ENCODE measurements around the gene HACD2. TPM values are rescaled to one million over a fixed set of nuclear protein-coding genes. Genes with fewer than 3 reads are reported as not detected.

Gene HACD2
- total RNA-seq, 2 donors from 2014 or later, result 18.8 to 22.6 TPM

DNA sequence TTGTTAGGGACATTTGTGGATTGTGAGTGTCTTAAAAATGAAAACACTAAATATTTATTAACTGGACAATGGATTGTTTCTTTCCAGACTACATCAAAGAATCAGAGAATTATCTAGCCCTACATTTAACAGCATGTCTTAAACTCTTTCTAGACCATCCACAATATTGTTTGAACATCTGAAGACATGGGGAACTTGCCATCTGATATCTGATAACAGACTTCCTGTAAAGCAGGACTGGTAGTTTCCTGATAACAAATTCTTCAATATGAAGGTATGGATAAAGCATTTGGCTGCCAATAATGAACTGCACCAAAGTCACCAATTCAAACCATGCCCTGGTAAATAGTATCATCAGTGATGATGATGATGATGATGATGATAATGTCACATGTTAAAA lies 26.2 kb upstream of the HACD2 start:
- TF ChIP-seq, protein P1, sequence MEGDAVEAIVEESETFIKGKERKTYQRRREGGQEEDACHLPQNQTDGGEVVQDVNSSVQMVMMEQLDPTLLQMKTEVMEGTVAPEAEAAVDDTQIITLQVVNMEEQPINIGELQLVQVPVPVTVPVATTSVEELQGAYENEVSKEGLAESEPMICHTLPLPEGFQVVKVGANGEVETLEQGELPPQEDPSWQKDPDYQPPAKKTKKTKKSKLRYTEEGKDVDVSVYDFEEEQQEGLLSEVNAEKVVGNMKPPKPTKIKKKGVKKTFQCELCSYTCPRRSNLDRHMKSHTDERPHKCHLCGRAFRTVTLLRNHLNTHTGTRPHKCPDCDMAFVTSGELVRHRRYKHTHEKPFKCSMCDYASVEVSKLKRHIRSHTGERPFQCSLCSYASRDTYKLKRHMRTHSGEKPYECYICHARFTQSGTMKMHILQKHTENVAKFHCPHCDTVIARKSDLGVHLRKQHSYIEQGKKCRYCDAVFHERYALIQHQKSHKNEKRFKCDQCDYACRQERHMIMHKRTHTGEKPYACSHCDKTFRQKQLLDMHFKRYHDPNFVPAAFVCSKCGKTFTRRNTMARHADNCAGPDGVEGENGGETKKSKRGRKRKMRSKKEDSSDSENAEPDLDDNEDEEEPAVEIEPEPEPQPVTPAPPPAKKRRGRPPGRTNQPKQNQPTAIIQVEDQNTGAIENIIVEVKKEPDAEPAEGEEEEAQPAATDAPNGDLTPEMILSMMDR (IDR thresholded peaks at IDR 0.05), result no peak
- no peak overlapping the region for H3K27ac ChIP-seq

DNA sequence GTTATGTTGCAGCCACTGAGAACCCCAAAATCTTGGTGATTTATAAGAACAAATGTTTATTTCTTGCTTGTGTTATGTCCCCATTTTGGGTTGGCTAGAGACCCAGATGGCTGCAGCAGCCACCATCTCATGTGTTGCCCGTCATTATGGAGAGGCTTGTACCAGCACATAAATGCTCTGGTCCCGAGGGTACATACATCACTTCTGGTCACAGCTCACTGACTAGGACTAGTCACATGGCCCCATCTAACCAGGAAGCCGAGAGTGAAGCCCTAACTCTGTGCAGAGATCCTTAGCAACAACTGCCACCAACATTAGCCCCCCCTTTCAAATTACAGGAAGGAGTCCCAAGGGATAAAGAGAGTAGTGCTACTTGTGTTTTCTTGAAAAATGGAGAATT lies 25.5 kb upstream of the HACD2 start:
- no peaks in the 10 kb centered on the region for H3K9me3 ChIP-seq
- peaks cover 13 to 40% of the 10 kb centered on the region in 2 donors for H3K4me1 ChIP-seq (ENCODE audit: control insufficient read depth in 1 of 2, low read depth in 2 of 2)
- no peak for DNase-seq (ENCODE audit: low spot score)
- TF ChIP-seq, protein P1 (IDR thresholded peaks at IDR 0.05), result no peak
- H3K36me3 ChIP-seq, result peaks cover 21% of the 10 kb centered on the region
- no peaks in the 10 kb centered on the region for H3K27me3 ChIP-seq (replicated peaks; ENCODE audit: insufficient read depth)
- H3K27ac ChIP-seq, result no peak overlapping the region
- no peak for ATAC-seq (ENCODE audit: insufficient number of reproducible peaks, low FRiP score, low read depth)
- H3K4me3 ChIP-seq, result no peak overlapping the region

More for the DNA sequence above, 26.2 kb upstream of the HACD2 start:
- peaks cover 13 to 41% of the 10 kb centered on the region in 2 donors for H3K4me1 ChIP-seq (ENCODE audit: control insufficient read depth in 1 of 2, low read depth in 2 of 2)
- DNase-seq (ENCODE audit: low spot score) (no peak), ATAC-seq (ENCODE audit: insufficient number of reproducible peaks, low FRiP score, low read depth) (no peak)
- H3K27me3 ChIP-seq (replicated peaks; ENCODE audit: insufficient read depth), result no peaks in the 10 kb centered on the region
- H3K36me3 ChIP-seq, result peaks cover 24% of the 10 kb centered on the region
- H3K9me3 ChIP-seq, result no peaks in the 10 kb centered on the region
- no peak overlapping the region for H3K4me3 ChIP-seq

DNA sequence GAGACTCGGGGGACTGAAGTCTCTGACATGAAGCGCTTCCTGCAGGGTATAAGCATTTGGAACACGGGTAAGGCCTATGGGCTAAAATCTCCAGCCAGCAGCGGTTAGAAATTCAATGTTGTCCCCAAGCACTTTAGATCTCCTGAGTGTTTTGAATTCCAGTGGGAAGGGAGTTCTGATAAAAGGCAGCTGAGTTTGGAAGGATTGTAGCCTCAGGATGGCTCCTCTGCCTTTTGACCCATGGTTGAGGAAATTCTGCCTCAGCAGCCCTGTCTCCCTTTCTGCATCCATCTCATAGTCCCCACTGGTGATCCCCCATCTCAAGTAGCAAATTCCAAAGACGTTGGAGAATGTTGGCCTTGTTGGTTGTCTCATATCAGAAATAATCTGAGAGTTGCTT lies 24.2 kb upstream of the HACD2 start:
- Histone ChIP-seq H3K36me3 (peaks cover 13% of the 10 kb centered on the region), H3K27ac (no peak overlapping the region), H3K4me1 (ENCODE audit: control insufficient read depth in 1 of 2, low read depth in 2 of 2) (peaks cover 13 to 31% of the 10 kb centered on the region in 2 donors), H3K27me3 (replicated peaks; ENCODE audit: insufficient read depth) (no peaks in the 10 kb centered on the region), H3K9me3 (no peaks in the 10 kb centered on the region), H3K4me3 (no peak overlapping the region)
- TF ChIP-seq, protein P1 (IDR thresholded peaks at IDR 0.05), result no peak
- ATAC-seq (ENCODE audit: insufficient number of reproducible peaks, low FRiP score, low read depth) (no peak), DNase-seq (ENCODE audit: low spot score) (no peak)

DNA sequence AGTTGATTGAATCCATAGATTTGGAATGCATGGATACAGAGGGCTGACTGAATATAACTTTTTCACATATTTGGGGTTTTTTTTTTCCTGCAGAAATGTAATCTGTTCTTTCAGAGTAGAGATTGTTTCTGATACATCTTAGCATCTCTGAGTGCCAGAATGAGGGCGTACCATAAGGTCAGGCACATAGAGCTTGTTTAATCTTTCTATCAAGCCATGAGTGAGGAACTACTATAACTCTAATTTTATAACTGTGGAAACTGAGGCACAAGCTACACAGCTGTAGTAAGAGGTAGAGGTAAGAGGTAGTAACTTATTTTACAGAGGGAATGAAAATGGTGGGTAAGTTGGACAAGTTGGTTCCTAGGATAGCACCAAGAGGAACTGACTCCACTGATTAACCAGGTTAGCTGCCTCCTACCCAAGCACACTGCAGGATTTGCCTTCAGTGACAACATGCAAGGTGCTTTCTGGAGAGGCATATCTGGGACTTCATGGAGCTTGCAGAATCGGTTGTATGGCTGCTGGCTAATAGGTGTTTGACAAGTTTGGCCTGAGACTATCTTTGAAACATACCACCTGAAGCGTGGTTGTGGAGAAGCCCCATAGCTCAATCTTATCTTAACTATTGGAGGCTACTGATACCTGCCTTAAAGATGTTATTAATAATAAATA lies 23.5 kb upstream of the HACD2 start:
- Histone ChIP-seq H3K27ac (no peak overlapping the region), H3K27me3 (replicated peaks; ENCODE audit: insufficient read depth) (no peaks in the 10 kb centered on the region), H3K36me3 (peaks cover 13% of the 10 kb centered on the region), H3K4me3 (no peak overlapping the region), H3K4me1 (ENCODE audit: control insufficient read depth in 1 of 2, low read depth in 2 of 2) (peaks cover 13 to 26% of the 10 kb centered on the region in 2 donors), H3K9me3 (no peaks in the 10 kb centered on the region)
- TF ChIP-seq, protein P1 (IDR thresholded peaks at IDR 0.05), result no peak
- ATAC-seq (ENCODE audit: insufficient number of reproducible peaks, low FRiP score, low read depth), result no peak
- DNase-seq (ENCODE audit: low spot score), result no peak

DNA sequence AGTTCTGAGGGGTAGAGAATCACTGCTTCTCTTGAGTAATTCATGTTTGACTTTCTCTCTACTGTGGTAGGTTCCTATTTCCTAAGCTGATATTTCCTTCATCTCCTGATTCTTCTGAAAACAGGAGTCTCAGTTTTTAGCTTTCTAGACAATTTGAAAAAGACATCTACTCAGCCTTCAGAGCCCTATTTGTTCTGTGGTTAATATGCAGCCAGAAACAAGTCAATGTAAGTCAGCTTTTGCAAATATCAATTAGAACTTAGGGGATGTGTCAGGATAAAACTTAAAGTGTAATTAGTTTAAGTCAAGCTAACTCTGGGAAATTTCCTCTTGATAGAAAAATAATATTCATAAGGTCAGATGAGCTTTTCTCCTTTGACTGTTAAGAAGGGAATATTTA lies 21.7 kb upstream of the HACD2 start:
- peak overlapping the region in 1 of 2 donors; percentile 30 for H3K27ac ChIP-seq
- DNase-seq (ENCODE audit: low spot score) (no peak), ATAC-seq (ENCODE audit: insufficient number of reproducible peaks, low FRiP score, low read depth) (no peak)
- H3K27me3 ChIP-seq (replicated peaks; ENCODE audit: insufficient read depth), result no peaks in the 10 kb centered on the region
- TF ChIP-seq, protein P1 (IDR thresholded peaks at IDR 0.05), result no peak
- peaks cover 0 to 12% of the 10 kb centered on the region in 2 donors for H3K4me1 ChIP-seq (ENCODE audit: control insufficient read depth in 1 of 2, low read depth in 2 of 2)
- H3K36me3 ChIP-seq, result peaks cover 3% of the 10 kb centered on the region
- no peak overlapping the region for H3K4me3 ChIP-seq
- H3K9me3 ChIP-seq, result no peaks in the 10 kb centered on the region

Measured in thoracic aorta (tissue), 2 donors.